CD4-positive, alpha-beta T cell treated with Interleukin-2 at 100 ng/mL for 4 hours (primary cell): ENCODE measurements around the gene BCORL1.

Experiments used
- DNase-seq: peaks from one replicate; pipeline ENCODE4 v3.0.0-alpha.2; 2020; ENCODE audit warnings: low spot score

Gene BCORL1

DNA sequence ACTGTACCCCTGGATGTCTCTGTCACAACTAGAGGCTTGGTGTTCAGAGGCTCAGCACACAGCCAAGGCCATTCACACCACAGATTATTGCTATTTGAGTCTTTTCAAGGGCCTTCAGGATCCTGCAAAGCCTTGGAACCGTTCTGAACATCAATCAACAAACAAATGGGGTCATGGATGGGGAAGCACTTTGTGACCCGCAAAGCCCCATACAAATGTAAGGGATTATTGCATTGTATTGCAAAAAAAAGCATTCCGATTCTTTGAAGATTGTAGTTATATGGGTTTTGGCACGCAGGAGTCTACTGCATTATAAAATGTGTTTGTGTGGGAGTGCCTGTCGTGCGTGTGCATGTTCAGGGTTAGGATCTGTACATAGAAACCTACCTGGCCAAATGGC, 17.3 kb upstream of the BCORL1 start:
- DNase-seq = no peak

DNA sequence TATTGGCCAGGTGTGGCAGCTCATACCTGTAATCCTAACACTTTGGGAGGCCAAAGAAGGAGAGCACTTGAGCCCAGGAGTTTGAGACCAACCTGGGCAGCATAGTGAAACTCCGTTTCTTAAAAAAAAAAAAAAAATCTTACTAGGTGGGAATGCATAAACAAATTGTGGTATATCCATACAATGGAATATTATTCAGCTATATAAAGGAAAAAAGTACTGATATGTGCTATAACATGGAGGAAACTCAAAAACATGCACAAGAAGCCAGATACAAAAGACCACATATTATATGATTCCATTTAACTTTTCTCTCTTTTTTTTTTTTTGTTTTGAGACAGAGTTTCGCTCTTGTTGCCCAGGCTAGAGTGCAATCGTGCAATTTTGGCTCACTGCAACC, 13.5 kb upstream of the BCORL1 start:
- DNase-seq = no peak

DNA sequence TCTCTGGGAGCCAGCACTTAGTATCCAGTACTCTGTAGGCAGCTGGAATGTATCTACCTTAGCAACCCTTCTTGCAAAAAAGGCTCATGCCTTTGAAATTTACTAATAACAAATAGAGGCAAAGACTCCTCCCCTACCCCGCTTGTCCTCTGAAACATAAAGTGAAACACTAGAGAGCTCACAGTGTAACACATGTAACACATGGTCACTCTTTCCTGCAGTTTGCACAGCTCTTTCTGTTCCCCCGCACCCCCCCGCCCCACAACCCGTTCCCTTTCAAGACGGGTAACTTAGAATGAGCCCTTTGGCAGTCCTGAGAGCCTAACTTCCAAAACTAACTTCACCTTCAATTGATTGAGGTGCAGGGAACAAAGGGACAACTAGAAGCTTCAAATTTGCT, 6.0 kb upstream of the BCORL1 start:
- no peak for DNase-seq

DNA sequence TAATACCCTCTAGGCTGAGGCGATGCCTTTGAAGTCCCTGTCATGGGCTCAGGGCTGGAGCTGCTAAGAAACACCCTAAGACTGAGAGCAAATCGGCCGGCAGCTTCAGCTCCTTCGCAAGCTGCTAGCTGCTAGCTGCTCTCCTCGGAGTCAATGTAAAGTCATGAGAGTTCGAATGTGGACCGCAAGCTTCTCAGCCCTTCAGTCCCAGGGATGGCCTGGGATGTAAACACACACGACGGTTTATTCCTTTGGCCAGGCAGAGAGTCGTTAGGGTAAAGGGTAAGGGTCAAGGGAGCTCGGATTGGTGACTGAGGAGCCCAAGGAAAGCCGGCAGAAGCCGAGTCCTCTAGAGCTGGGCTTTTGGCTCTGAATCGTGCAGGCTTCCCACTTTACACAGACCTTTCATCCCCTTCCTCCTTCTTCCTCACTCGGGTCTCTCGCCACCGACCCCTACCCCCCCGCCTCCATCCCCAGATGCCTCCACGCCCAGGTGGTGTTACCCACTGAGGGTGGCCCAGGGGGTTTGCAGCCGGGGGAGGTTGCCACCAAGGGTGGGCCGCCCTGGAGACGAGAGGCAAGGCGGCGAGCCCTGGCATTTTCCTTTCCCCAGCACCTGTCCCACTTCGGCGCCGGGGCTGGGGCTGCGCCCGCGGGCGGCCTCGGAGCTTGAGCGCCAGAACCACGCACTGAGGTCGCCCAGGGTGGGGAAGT, 3.1 kb upstream of the BCORL1 start:
- DNase-seq = no peak

DNA sequence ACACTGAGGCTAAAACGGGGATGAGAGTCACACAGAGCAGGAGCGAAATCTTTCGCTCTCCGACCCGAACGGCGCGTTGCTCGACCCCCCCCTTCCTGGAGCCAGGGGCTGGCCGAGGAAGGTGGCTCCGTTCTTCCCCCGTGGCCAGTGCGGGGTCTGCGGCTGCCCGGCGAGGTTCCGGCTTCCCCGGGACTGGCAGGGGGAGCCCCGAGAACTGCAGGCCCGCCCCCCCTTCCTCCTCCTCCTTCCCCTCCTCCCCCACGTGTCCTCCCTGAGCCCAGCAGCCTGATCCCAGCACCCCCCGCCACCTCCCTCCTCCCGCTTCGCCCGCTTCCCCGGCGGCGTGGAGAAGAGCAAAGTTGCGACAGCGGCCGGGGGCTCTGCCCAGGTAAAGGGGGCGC, 2.4 kb upstream of the BCORL1 start:
- DNase-seq = no peak

DNA sequence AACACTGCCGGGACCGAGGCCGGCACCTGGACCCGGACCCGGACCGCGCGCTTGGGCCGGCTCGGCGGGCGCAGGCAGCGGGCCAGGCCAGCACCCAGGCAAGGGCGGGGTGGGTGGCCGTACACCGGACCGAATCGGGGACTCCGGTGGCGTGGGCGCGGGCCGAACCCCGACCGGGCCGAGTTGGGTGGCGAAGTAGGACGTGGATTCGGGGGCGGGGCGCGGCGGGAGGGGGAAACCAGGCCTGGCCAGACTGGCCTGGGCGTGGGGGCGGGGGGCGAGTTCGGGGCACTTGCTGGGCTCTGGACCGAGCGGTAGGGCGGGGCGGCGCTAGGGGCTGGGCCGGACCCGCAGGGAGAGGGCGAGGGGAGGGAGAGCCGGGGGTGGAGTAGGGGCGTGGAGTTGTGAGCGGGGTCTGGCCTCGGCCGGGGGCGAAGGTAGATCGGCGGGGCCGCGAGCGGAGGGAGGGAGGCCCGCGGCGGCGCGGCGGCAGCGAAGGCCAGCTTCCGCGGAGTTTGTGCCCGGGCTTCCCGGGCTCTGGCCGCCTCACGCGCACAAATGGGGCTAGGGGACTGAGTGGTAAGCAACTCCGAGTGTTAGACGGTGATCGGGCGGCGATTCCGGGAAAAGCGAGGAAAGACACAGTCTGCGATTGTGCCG, 1.8 kb upstream of the BCORL1 start:
- DNase-seq = no peak

DNA sequence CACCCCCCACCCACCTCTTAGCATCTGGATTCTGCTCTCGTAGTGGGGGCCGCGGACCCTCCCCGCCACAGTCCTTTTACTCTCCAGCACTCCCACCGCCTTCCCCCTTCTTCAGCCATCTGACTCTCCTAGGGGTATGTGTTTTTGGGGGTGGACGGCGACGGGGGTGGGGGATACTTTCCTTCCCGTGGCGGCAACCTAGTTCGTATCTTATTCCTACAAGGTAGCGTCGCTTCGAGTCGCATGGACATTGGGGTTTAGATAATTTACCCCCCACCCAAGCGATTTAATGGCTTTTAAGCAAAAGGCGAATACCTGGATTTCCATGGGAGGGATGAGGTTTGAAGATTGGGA, 1.3 kb upstream of the BCORL1 start:
- DNase-seq = no peak

DNA sequence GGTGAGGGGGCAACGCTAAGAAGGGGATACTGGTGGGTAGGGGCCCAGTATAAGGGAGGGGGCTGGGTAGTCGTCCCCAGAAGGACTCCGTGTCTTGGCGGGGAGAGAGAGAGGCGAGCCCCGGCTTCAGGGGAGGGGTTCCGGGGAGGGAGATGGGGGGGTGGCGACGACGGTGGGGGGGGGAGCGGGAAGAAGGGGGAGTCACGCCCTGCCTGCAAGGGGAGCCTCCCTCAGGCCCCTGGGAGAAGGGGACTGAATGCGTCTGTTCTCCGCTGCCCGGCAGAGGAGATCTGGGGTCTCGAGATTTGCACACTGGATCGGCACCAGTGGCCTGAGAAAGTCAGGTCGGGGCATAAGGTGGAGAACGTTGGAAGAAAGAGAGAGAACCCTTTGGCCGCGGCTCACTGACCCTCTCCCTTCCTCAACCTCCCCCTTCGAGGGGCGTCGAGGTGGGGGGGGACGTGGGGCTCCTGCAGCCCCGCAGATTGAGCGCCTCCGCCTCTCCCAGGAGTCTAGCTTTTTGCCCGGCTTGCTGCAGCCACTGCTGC, 609 bp upstream of the BCORL1 start:
- DNase-seq = no peak

DNA sequence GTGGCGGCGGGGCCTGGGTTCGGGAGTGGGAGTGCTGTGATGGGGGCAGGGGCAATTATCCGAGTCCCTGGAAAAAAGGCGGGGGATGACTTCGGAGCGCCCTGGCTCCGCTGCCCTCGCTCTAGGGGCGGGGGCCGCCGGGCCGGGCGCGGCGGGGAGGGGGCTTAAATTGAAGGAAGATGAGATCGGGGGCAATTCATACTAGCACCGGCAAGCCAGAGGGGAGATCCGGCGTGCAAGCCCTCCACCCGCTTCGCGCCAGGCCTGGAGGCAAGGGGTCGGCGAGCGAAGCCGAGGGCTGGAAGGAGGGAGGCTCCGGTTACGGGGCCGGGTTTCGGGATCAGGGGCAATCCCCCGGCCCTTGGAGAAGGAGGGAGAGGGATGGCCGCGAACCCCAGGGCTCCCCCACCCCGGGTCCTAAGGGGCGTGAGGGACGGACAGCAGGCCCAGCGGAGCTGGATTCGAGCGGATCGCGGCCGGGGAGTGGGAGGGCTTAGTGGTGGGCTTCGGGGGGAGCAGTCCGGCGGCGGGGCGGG, 1.2 kb downstream of the BCORL1 start:
- no peak for DNase-seq

DNA sequence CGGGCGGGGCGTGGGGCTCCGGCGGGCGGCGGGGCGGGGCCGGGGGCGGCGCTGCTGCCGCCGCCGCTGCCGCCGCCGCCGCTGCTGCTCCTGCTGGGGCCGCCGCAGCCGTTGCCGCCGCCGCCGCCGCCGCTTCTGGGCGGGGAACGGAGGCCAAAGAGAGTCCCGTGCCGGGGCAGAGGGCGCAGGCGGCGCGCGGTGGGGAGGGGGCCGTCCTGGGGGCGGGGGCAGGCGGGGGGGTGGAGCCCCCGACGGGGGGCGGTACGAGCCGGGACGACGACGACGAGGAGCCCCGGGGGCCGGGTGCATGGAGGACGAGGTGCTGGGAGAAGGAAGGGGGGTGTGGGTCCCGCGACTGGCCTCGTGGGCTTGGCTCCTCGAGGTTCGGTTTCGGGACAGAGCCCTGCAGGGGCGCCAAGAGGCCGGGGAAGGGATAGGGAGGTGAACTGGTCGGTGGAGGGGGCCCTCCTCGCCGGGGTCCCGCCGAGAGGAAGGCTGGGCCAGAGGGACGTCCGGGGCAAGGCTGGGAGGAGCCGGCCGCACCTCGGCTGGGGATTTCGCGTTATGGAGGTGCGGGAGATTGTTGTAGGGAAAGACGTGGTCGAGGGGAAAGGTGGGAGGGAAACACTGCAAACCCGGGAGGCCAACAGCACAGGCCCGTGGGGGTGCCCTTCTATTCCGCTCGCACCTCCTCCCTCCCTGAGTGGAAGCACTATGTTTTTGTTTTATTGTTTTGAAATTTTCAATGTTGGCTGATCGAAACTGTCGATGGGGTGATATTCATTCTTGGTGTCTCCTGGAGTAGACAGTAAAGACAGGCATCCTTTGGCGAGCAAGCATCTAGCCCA, 1.9 kb downstream of the BCORL1 start:
- DNase-seq = peak; percentile 17

DNA sequence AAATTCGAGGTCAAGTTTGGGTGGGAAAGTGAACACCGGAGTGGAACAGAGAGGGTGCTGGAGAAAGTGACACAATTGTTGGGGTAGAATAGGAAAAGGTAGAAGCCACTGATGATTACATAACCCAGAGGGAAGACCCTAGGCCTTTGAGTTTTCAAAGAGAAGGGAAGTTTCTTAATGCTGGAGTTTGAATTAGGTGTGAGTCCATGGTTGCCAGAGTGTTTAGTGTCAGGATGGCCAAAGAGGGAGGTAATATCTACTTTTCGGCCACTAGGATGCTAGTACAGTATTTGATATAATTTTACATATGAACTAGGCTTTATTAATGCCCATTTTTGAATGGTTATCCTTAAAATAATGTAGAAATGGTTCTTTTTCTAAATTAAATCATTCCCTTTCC, 5.4 kb downstream of the BCORL1 start:
- no peak for DNase-seq

DNA sequence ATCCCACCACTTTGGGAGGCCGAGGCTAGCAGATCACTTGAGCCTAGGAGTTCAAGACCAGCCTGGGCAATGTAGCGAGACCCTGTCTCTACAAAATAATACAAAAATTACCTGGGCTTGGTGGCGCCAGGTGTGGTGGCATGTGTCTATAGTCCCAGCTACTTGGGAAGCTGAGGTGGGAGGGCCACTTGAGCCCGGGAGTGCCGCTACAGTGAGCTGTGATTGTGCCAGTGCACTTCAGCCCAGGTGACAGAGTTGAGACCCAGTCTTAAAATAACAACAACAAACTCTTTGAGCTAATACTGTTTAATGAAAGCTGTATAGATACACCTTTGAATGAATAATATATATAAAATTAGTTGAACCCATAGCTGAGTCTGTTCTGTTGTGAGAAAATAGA, 9.7 kb downstream of the BCORL1 start:
- no peak for DNase-seq

DNA sequence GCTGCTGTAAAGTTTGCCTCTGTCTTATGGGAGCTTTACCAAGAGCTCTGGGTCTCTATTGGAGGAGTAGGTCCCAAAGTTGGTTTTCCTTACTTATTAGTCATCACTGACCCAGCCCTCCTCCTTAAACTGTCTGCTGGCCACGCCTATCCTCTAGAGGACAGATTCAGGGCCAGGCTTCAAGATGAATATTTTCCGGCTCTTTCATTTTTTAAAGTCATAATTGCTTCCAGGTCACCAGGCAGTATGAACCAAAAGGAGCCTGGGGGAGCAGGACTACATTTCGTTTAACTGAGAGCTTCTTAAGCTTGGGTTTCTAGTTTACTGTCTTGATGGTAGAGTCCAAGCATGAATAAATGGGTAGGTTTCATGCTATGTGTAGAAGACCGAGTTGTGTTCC, 13.7 kb downstream of the BCORL1 start:
- no peak for DNase-seq

DNA sequence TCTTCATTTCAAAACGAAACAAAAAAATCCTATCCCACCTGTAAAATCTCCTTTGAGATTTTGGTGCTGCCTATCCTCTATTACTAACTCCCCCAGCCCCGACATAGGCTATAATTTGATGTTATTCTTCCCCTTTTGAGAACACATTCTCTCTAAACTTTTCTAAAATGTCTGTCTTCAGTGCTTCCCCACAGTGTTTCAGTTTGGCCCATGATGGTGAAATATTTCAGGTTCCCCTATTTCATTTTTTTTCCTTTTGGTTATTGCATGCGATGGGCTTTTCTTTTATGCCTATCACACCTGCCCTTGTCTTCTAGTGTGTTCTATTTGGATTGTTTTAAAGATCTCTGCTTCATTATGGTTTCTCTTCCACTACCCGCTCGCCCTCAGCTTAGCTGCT, 14.7 kb downstream of the BCORL1 start:
- no peak for DNase-seq

DNA sequence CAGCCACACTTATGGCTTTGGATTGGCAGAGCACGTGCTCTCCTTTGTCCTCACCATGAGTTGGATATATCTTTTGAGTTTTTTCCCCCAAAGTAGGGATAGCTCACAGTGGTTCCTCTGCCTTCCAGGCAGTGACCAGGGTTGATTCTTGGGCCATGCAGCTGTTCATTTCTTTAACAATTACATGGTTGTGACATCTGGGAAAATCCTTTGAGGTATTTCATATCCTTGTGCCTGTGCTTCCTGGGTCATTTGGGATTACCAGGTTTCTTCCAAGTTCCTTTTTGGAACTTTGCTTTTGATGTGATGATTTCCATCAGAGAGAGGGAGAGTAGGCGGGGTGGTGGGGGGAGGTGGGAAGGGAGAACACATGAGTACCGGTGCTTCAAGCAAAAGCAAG, 15.6 kb downstream of the BCORL1 start:
- no peak for DNase-seq

DNA sequence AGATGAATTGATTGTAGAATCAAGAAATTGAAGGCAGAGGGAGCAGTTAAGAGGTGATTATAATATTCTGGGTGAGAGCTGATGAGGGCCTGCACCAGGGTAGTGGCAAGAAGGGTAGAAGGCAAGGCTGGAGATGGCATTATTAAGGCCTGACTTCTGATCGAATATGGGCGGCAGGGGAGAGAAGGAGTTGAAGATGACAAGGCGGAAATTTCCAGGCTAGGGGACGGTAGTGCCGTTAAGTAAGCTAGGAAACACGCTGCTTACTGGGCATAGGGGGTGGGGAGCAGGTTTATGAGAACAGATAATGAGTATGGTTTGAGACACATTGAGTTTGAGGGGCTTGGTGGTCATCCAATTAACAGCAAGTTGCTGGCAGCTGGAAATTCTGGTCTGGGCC, 19.5 kb downstream of the BCORL1 start:
- no peak for DNase-seq

DNA sequence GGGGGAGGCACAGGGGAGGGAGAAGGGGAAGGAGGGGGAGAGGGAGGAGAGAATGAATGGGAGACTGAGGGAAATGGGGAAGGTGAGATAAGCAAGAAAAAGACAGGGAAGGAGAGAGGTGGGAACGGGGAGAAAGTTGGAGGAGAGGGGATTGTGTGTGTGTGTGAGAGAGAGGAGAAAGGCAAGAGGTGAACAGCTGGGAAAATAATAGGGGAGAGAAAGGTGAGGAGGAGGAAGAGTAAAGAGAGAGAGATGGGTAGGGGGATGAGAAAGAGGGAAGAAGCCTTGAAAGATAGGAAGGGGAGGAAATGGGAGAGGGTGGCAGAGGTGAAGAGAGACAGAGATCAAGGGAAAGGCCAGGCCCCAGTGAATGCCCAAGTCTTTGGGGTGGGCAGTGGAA, 20.1 kb downstream of the BCORL1 start:
- DNase-seq = no peak

DNA sequence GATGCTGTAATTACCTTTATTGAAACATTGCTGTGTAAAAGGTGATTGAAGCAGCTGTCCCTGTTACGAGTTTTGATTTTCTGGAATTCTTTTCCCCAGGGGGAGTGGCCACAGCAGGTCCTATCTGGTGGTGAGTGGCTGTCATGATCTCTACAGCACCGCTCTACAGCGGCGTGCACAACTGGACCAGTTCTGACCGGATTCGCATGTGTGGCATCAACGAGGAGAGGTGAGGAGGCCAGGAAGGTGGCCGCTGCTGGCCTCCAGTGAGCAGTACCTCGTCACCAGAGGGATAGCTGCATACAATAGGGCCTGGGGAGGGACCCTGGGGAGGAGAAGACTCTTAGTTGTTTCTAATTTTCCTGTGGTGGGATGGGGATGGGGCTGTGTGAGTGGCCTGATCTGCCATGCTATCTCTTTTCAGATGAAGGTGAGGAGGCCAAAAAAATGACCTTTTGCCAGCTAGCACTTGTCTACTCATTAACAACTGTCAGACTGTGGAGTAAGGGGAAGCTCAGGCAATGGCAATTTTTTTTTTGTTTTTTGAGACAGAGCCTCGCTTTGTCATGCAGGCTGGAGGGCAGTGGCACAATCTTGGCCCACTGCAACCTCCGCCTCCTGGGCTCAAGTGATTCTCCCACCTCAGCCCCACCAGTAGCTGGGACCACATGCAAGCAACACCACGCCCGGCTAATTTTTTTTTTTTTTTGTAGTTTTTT, 22.8 kb downstream of the BCORL1 start:
- no peak for DNase-seq

DNA sequence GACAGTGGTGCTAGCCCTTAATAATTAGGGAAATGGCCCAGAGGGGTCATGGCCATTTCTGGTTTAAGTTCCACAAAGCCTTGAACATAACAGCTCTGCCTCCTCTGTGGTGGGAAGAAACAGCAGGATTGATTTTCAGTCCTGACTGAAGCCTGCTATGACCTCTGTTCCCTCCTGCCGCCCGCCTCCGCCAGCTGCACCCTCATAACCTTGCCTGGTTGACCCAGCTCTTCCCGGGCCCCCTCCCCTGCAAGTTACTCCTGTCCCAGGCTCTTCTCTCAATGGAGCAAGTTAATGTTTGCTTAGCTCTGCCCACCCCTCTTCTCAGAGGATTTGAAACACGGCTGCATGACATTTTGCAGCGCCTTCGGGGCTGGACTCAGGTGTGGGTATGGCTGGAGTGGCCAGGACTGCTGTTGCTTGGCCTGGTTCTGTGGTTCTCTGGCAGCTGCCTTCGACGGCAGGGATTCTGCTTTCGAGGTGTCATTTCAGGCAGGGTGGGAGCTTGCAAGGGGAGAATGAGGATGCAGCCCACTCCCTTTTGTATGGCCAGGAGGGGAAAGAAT, 27.3 kb downstream of the BCORL1 start:
- DNase-seq = no peak

DNA sequence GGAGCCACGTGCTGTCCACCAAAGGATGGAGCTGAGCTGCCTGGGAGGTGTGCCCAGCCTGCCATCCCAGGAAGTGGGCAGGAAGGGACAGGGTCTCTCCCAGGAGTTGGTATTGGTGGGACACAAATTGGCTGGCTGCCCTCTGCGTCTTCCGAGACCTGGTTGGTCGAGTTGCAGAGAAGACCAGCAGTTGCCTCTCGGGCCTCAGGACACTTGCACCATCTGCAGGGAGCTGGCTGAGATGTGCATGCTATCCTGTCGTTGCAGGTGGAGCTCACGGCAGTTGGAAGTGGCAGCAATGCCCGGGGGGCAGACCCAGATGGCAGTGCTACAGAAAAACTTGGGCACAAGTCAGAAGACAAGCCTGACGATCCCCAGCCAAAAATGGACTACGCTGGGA, 30.2 kb downstream of the BCORL1 start:
- DNase-seq = no peak

DNA sequence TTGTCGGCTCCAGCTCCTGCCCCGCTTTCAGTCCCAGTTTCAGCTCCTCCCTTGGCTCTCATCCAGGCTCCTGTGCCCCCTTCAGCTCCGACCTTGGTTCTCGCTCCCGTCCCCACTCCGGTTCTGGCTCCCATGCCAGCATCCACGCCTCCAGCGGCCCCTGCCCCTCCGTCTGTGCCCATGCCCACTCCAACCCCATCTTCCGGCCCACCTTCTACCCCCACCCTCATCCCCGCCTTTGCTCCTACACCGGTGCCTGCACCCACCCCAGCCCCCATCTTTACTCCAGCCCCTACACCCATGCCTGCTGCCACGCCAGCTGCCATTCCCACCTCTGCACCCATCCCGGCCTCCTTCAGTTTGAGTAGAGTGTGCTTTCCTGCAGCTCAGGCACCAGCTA, 31.2 kb downstream of the BCORL1 start:
- DNase-seq = no peak

DNA sequence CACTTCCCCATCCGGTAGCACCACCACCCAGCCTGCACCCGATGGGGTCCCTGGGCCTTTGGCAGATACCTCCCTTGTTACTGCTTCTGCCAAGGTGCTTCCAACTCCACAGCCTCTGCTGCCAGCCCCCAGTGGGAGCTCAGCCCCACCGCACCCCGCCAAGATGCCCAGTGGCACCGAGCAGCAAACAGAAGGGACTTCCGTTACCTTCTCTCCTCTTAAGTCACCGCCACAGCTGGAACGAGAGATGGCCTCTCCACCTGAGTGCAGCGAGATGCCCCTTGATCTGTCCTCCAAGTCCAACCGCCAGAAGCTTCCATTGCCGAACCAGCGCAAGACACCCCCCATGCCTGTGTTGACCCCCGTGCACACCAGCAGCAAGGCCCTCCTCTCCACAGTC, 31.9 kb downstream of the BCORL1 start:
- DNase-seq = no peak
